NT2/D1 (cell line): Measurements from ENCODE around the gene ARID5A.

Source experiments
- SUZ12 ChIP-seq: IDR thresholded peaks from 2 replicates; pipeline ENCODE4 v1.6.1; 2011; ENCODE audit not compliant: insufficient read length, insufficient read depth; ENCODE audit errors: extremely low read depth
- YY1 ChIP-seq: IDR thresholded peaks from 2 replicates; pipeline ENCODE4 v1.6.1; 2011; ENCODE audit not compliant: insufficient read length, insufficient read depth
- ZNF274 ChIP-seq: IDR thresholded peaks from 2 replicates; pipeline ENCODE4 v1.6.1; 2011; ENCODE audit warnings: mild to moderate bottlenecking, low read depth, low read length

DNA sequence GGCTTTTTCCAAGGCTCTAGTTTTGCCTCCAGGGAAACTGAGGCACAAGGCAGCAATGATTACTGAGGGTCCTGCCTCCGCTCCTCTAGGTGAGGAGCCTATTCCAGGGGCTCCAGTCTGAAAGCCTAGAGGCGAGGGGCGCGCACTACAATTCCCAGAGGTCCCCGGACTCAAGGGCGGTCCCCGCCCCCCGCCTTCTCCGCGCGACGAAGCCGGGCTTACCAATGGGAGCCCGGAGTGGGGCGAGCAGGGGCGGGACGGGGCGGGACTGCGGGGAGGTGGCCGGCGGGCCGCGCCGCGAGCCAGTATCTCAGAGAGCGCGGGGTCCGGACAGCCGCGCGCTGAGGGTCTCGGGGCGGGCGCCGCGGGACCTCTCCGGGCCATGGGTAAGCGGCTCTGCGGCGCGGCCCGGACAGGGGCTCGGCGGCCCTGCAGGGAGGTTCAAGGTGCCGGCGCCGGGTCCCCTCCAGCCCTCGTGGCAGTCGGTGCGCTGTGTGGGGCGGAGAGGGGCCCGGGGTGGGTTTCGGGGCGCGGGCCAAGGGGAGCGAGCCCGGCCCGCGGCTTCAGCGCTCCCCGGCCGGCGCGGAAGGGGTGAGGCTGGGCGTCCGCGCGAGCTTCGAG is at the start of gene ARID5A:
- TF ChIP-seq YY1: no peak
- TF ChIP-seq SUZ12: no peak
- no peak for TF ChIP-seq ZNF274
